Testis (tissue), 3 donors: Measurements from ENCODE around the gene PAX3. TPM values are rescaled to one million over a fixed set of nuclear protein-coding genes. Genes with fewer than 3 reads are reported as not detected.

Source experiments
- DNase-seq: peaks from one replicate; pipeline ENCODE4 v3.0.0-alpha.2; 2019
- H3K27ac ChIP-seq, 2 donors: fragments of 200-600 bp; sonication (generic); one replicate each; pipeline ENCODE4 v1.5.1; 2019
- H3K27me3 ChIP-seq: fragments of 200-600 bp; sonication (generic); one replicate; pipeline ENCODE4 v1.5.1; 2019
- H3K36me3 ChIP-seq: fragments of 200-600 bp; sonication (generic); one replicate; pipeline ENCODE4 v1.5.1; 2017; ENCODE audit warnings: low read depth; ENCODE audit errors: missing control alignments
- H3K4me1 ChIP-seq: fragments of 200-600 bp; sonication (generic); one replicate; pipeline ENCODE4 v1.5.1; 2019
- H3K4me3 ChIP-seq, 2 donors: fragments of 200-600 bp; sonication (generic); one replicate each; pipeline ENCODE4 v1.5.1; 2017 to 2019
- H3K9me3 ChIP-seq: fragments of 200-600 bp; sonication (generic); one replicate; pipeline ENCODE4 v1.5.1; 2017
- POLR2A ChIP-seq: fragments of 450-650 bp; IDR thresholded peaks from one replicate; pipeline ENCODE4 v1.6.1; 2017; ENCODE audit warnings: antibody characterized with exemption, mild to moderate bottlenecking, moderate library complexity
- WGBS, 2 donors: methylation state at CpG; one replicate each; pipeline ENCODE4 v1.1.5; 2018; 5-methylcytosine and 5-hydroxymethylcytosine counted together
- intact Hi-C: fragments of 100-400 bp; cut with DNase I; formaldehyde crosslinking; loops from one replicate; pipeline ENCODE4 v1.15.1; 2023; ENCODE audit warnings: low total_unique reads
- polyA plus RNA-seq: library from polyadenylated mRNA; stranded (reverse); fragments of 350-450 nt; fragmentation: Illumina TruSeq; extraction: RNeasy Lipid Tissue Mini Kit (QIAGEN cat#74804); gene quantifications from one replicate; pipeline ENCODE4 v1.2.3, GENCODE V29; 2014; ENCODE audit warnings: low read depth, low replicate concordance; ENCODE audit not compliant: insufficient read depth
- total RNA-seq, 2 donors: library from RNA; depleted of rRNA; stranded (reverse); fragments of >200 nt; gene quantifications; one replicate each; pipeline ENCODE4 v1.2.3, GENCODE V29; 2016
- TF ChIP-seq, protein P1 (sequence below), 3 experiments: fragments of 450-650 bp in 2 of 3; fragments of 200-600 bp in 1 of 3; sonication (generic) in 1 of 3; IDR thresholded peaks; one replicate each; pipeline ENCODE4 v1.5.1; 2016 to 2019; ENCODE audit warnings: antibody characterized with exemption in 3 of 3, mild to moderate bottlenecking in 2 of 3, moderate library complexity in 1 of 3

Gene PAX3
- total and polyA plus RNA-seq, 3 donors from 2014 or later: 4.8 to 6.0 (median 4.9) TPM

DNA sequence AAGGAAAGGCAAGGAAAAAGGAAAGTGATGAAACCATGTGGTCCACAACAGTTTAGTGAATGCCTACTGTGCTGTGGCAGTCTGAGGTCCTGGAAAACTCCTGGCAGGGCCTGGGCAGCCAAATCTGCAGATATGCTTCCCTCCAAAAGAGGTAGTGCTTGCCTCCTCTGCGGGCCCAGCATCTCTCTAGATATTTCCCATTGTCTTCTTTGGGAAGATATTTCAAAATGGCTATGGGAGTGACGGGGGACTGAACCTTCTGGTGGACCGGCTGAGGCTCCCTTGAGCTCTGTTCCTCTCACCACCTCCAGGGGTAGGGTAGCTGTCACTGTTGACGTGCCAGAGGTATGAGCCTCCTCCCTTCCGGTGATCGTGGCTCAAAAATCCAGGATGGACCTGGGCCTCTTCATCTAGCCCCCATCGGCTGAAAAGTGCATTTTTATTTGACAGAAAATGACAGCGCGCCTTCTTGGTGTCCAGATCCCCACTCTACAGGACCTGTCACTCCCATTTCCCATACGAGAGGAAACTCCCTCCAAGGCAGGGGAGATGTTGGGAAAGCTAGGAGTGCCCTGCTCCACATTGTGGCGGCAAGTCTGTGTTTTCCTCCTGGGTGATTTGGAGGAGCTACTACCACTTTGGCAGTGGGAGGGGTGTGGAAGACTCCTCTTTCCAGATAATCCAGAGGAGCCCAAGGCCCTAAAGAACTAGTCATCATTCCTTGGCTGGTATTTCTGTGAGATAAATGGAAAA lies 9.4 kb upstream of the PAX3 start:
- H3K4me3 ChIP-seq: no peak overlapping the region

DNA sequence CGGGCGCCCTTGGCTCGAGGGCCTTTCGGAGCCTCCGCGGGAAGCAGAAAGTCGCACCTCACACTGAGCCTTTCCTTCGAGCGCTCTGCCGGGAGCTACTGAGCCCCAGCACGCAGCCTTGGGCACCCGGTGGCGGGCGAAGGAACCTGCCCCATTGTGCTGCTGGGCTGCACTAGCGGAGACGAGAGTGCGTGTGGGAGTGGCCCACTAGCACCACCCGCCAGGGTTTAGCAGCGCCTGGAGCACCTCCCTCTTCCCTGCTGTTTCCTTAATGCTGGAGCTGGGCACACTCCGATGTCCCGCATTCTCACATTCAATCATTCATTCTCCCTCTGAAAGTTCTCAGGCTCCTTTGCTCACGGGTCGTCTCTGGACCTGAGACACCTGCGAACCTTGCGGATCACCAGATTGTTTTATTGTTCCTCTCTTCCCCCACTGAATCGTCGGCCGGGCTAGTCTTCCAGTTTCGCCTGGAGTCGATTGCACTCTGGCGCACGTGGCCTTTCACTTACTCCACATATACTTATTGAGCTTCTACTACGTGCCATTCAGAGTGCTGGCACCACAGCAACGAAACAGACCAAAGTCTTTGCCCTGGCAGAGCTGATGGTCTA lies 8.5 kb upstream of the PAX3 start:
- Histone ChIP-seq H3K4me1 (peaks cover 3% of the 10 kb centered on the region), H3K9me3 (no peaks in the 10 kb centered on the region), H3K4me3 (no peak overlapping the region), H3K36me3 (no peaks in the 10 kb centered on the region), H3K27ac (no peak overlapping the region), H3K27me3 (peaks cover 2% of the 10 kb centered on the region)
- intact Hi-C loops: no loop called here
- TF ChIP-seq, protein P1, sequence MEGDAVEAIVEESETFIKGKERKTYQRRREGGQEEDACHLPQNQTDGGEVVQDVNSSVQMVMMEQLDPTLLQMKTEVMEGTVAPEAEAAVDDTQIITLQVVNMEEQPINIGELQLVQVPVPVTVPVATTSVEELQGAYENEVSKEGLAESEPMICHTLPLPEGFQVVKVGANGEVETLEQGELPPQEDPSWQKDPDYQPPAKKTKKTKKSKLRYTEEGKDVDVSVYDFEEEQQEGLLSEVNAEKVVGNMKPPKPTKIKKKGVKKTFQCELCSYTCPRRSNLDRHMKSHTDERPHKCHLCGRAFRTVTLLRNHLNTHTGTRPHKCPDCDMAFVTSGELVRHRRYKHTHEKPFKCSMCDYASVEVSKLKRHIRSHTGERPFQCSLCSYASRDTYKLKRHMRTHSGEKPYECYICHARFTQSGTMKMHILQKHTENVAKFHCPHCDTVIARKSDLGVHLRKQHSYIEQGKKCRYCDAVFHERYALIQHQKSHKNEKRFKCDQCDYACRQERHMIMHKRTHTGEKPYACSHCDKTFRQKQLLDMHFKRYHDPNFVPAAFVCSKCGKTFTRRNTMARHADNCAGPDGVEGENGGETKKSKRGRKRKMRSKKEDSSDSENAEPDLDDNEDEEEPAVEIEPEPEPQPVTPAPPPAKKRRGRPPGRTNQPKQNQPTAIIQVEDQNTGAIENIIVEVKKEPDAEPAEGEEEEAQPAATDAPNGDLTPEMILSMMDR (IDR thresholded peaks at IDR 0.05): no peak
- TF ChIP-seq POLR2A: no peak
- DNase-seq: no peak
- 3 to 7% methylated on average over 18 to 26 of the region's 34 CpGs for WGBS, 2 donors

More for the DNA sequence above, 9.4 kb upstream of the PAX3 start:
- Histone ChIP-seq H3K4me1 (peaks cover 3% of the 10 kb centered on the region), H3K36me3 (no peaks in the 10 kb centered on the region), H3K9me3 (no peaks in the 10 kb centered on the region), H3K27ac (no peak overlapping the region), H3K27me3 (peaks cover 2% of the 10 kb centered on the region)
- TF ChIP-seq, protein P1 (IDR thresholded peaks at IDR 0.05): no peak
- no peak for TF ChIP-seq POLR2A
- intact Hi-C loops: no loop called here
- no peak for DNase-seq
- 22 to 28% methylated on average over 8 to 11 of the region's 11 CpGs for WGBS, 2 donors

DNA sequence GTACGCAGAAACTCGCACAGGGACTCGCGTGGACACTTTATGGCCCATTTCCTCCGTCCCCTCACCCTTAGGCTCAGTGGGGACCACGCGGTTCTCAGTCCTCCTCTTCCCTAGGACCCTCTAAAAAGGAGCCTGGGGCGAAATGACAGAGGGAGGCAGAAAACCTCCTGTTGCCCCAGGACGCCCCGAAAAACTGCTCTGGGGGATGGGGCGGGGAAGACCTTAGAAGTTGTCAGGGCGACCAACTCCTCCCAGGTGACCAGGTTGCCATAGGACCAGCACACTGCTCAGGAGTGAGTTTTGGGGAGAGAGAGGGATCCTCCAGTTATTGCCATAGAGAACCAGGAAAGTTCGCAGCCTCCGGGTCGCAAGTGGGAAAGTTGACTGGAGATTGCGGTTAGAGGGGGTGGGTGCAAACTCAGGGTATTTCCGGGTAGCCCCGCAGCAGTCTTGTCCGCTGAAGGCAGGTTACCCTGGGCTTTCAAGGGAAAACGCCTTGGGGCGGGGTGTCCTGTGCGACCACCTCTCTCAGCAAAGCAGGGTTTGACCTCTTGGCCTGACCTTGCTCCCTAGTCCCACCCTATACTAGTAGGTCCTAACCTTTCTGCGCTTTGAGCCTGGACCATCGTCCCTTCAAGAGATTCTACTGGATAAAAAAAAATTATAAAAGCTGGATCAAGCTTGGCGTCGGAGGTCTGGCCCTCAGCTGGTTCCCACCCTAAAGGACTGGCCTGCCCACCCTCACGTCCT lies 7.8 kb upstream of the PAX3 start:
- no peak for DNase-seq
- H3K4me3 ChIP-seq: peak overlapping the region; percentile 20 to 46
- intact Hi-C loops: no loop called here
- H3K27me3 ChIP-seq: peaks cover 2% of the 10 kb centered on the region
- no peaks in the 10 kb centered on the region for H3K9me3 ChIP-seq
- TF ChIP-seq POLR2A: no peak
- TF ChIP-seq, protein P1 (IDR thresholded peaks at IDR 0.05): no peak
- no peaks in the 10 kb centered on the region for H3K36me3 ChIP-seq
- 3 to 5% methylated on average over 26 to 27 of the region's 27 CpGs for WGBS, 2 donors
- peaks cover 3% of the 10 kb centered on the region for H3K4me1 ChIP-seq
- H3K27ac ChIP-seq: no peak overlapping the region

DNA sequence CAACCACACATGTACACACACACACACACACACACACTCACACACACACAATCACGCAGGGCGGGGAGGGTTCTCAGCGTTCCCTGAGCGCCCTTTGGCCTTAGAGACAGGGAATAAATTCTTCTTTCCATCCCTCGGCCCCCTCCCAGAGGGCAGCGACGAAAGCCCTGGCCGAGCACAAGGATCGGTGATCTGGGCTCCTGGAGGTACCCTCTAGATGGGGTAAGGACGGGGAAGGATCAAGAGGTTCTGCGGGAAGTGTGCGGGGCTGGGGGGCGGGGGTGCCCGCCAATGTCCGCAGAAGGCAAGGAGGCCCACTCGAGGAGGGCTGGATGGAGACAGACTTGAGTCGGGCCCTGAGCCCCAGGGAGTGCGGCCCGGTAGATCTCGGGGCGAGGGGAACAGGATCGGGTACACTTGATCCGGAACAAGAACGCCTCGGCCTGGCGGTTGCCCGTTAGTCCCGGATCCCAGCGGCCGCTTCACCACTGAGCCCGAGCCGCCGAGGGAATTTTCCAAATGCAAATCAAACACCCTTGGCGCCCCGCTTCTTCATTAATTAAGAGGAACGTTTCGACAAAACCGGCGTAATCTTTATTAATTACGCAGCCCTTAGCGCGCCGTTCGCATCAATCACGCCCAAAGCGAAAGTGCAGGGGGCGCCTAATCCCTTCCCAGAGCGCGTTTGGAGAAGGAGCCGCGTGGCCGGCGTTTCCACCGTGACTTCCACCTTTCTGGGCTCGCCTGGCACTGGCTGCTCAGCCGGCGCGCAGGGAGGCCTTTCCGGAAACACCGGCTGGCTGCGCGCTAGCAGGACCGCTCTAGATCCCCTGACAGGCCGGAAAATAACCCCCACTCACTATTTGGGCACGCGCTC lies 7.0 kb upstream of the PAX3 start:
- H3K36me3 ChIP-seq: no peaks in the 10 kb centered on the region
- 1 to 2% methylated on average over 36 to 66 of the region's 66 CpGs for WGBS, 2 donors
- intact Hi-C loops: no loop called here
- peaks cover 2% of the 10 kb centered on the region for H3K27me3 ChIP-seq
- no peak for DNase-seq
- no peak for TF ChIP-seq POLR2A
- TF ChIP-seq, protein P1 (IDR thresholded peaks at IDR 0.05): no peak
- no peaks in the 10 kb centered on the region for H3K9me3 ChIP-seq
- H3K4me1 ChIP-seq: peaks cover 3% of the 10 kb centered on the region
- peak overlapping the region; percentile 20 to 46 for H3K4me3 ChIP-seq
- H3K27ac ChIP-seq: no peak overlapping the region
